H1 (cell line): ENCODE measurements around the gene CABP2. TPM values are rescaled to one million over a fixed set of nuclear protein-coding genes. Genes with fewer than 3 reads are reported as not detected.

Experiments
- CBX5 ChIP-seq: fragments of 300-800, 300-1000 bp; sonication (generic); IDR thresholded peaks from 2 replicates; pipeline ENCODE4 v1.7.1; 2016; ENCODE audit warnings: antibody characterized with exemption, low read length, low read depth
- GTF2F1 ChIP-seq: IDR thresholded peaks from 2 replicates; pipeline ENCODE4 v1.6.1; 2012; ENCODE audit warnings: low read depth, low read length, improper control_type of control experiment, borderline replicate concordance
- PHF8 ChIP-seq: fragments of 200-600 bp; sonication (generic); conservative IDR thresholded peaks from 2 replicates; pipeline ENCODE4 v1.7.1; 2012; ENCODE audit warnings: low read depth, mild to moderate bottlenecking, inconsistent platforms, low read length, moderate library complexity
- polyA plus RNA-seq, 7 experiments: library from polyadenylated mRNA; depleted of rRNA in 3 of 7; stranded (reverse) in 5 of 7; unstranded in 2 of 7; fragments of >200 nt in 5 of 7; fragments of 200-250 nt in 2 of 7; gene quantifications; 1 replicate in 5 of 7; 2 replicates in 1 of 7; 4 replicates in 1 of 7; pipeline versions ENCODE4 v1.2.1 to v1.2.3, GENCODE V29; 2011 to 2013; ENCODE audit warnings: missing spikeins in 2 of 7, mixed read lengths in 2 of 7
- total RNA-seq: library from RNA; stranded (reverse); fragmentation: NEBNext Ultra II Directional; extraction: Animal tissue kit (Norgen Biotek cat#: 25700); gene quantifications from 2 replicates; pipeline ENCODE4 v1.2.1, GENCODE V29; 2021

The CABP2 gene
- total and polyA plus RNA-seq, 2 of the 8 experiments (the other 6 are each of a cell fraction or from before 2014, with no cell fraction given) = not detected

DNA sequence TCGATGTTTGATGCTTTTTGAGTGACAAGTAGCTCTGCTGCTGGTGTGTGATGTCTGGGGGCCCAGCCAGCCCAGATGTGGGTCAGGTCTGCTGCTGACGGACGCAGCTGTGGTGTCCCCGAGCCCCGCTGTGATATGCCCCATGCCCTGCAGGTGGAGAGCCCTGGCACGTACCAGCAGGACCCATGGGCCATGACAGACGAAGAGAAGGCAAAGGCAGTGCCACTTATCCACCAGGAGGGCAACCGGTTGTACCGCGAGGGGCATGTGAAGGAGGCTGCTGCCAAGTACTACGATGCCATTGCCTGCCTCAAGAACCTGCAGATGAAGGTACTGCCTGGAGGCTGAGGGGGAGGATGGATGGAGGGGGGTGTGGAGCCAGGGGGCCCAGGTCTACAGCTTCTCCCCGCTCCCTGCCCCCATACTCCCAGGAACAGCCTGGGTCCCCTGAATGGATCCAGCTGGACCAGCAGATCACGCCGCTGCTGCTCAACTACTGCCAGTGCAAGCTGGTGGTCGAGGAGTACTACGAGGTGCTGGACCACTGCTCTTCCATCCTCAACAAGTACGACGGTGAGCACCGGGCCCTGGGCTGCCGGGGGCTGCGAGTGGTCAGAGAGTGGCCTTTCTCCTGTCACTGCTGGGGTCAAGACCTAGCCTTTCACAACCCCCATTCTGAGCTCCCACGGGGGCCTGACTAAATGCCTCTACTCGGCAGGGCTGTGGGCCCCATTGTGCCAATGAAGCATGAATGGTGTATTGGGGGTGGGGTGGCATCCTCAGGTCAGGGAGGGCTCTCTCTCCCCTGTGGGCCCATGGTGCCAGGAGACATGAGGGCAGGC is 33.1 kb downstream of the CABP2 start (continued):
- TF ChIP-seq GTF2F1 (no peak), PHF8 (no peak), CBX5 (no peak)
